Lung microvascular endothelial cell (primary cell): Measurements from ENCODE around the gene KIF3B. TPM values are rescaled to one million over a fixed set of nuclear protein-coding genes. Genes with fewer than 3 reads are reported as not detected.
"Not testable (repeated sequence)": the region's sequence is repeated elsewhere in the genome, so short reads cannot be mapped to it uniquely, and the experiment has no call there.

Source experiments
- DNase-seq, 2 donors: peaks; one replicate each; pipeline versions ENCODE4 v3.0.0 to v3.0.0-alpha.2; 2010; ENCODE audit warnings: low read depth in 2 of 2
- total RNA-seq: library from RNA; depleted of rRNA; stranded (reverse); fragments of >200 nt; gene quantifications from 2 replicates; pipeline ENCODE4 v1.2.1, GENCODE V29; 2014

KIF3B gene
- 20.7 and 22.6 TPM in 2 replicates for total RNA-seq

- peak; percentile 88 to 94 for DNase-seq
Measured at GRCh38 chr20:32277361-32278198, at the start of gene KIF3B. Gene KIF3B (plus strand): TSS chr20:32277651. CDS start chr20:32309778, 32,127 bp downstream.

- DNase-seq, result peak in 1 of 2 donors; percentile 62
Measured at GRCh38 chr20:32227744-32228688, 49.4 kb upstream of the KIF3B start.

GRCh38 chr20:32229251-32229747 is 48.2 kb upstream of the KIF3B start:
- no peak for DNase-seq

DNA sequence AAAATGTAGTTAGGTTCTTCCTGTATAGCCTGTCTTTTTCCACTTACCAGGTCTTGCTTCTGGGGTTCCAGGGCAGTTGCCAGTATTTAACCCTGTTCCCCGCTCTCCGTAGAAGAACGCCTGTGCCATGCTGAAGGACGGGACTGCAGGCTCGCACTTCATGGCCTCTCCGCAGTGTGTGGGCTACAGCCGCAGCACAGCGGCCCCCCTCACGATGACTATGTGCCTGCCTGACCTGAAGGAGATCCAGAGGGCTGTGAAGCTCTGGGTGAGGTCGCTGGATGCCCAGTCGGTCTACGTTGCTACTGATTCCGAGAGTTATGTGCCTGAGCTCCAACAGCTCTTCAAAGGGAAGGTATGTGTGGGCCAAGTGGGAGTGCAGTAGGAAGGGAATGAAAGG is 46.7 kb upstream of the KIF3B start:
- DNase-seq, result no peak

DNA sequence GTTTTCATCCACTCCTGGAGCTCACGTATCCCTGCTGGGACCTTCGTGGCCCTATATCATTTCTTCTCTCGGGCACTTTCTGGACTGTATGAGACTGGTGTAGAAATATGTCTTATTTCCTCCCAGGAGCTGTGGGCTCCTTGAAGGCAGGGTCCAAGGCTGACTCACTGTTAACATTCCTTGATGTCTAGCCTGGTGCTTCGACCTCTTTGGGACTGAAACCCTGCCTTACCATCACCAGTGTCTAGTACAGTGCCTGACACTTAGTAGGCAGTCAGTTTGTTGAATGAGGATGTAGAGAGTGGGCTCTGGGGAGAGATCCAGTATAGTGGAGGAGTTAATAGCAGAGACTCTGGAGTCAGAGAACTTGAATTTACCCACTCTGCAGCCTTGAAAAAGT is 46.2 kb upstream of the KIF3B start:
- DNase-seq, result no peak

- DNase-seq, result peak; percentile 25 to 55
Measured at GRCh38 chr20:32231847-32232246, 45.6 kb upstream of the KIF3B start.

- DNase-seq, result no peak
Measured at GRCh38 chr20:32232326-32232886, 45.0 kb upstream of the KIF3B start.

GRCh38 chr20:32233286-32233685 is 44.2 kb upstream of the KIF3B start:
- no peak for DNase-seq

DNA sequence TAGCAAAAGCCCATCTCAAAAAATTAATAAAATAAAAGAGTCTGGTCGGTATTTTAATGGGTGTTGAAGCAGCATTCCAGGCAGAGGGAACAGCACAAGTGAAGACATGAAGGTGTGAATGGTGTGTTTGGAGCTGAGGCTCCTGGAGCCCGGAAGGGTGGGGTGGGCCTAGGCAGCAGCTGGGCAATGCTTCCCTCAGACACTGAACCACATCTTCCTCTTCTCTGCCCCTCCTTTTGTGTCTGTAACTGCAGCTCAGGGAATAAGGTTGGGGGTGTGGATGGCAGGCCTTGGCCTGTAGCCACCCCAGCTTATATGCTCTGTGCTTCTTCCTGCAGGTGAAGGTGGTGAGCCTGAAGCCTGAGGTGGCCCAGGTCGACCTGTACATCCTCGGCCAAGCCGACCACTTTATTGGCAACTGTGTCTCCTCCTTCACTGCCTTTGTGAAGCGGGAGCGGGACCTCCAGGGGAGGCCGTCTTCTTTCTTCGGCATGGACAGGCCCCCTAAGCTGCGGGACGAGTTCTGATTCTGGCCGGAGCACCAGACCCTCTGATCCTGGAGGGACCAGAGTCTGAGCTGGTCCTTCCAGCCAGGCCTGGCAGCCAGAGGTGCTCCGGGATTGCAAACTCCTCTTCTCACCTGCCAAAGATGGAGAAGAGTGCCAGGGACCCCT is 43.2 kb upstream of the KIF3B start:
- DNase-seq, result no peak

DNA sequence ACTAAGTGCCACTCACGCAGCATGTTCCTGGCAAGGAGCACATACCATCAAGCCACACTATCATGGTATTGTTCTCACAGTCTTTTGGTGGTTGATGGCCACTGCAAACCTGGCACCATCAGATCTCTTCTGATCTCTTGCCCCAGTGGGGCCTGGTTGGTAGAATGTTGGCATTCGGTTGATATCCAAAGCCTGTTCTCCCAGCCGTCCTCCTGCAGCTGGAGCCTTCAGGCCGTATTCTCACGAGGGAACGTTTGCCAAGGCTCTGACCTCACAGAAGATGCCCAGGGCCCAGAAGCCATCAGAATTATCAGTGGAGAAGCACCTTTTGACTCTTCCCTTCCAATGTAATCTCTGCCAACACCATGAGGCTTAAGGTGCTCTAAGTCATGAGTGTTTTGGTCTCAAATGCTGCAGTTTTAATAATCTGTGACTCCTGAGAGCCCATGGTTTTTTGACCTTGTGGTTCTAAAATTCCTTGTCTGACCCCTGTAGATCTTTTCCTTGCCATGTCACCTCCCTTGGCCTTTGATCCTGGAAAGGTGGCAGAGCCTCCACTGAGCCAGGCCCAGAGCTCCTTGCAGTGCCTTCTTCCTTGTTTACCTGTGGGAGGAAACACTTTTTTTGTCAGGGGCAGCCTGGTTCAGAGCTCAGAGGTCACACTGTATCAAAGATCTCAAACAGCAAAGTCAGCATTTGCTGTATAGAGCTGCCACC is 42.0 kb upstream of the KIF3B start:
- no peak for DNase-seq

DNA sequence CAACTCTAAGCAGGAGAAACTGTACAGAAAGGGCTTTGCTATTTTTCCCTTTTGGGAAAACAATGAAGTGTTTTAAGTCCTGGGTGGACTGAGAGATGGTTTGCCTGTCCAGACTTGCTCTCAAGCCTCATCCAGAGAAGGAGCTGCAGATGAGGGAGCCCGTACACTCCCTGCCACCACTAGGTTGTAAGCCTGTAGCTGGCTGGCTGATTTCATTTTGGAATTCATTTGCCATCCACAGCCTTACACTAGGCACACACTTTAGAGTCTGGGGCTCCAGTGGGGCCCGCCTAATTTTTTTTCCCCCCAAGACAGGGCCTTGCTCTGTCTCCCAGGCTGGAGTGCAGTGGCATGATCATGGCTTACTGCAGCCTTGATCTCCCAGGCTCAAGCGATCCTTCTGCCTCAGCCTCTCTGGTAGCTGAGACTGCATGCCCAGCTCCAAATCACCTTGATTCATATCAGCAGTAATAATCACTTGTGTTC is 41.4 kb upstream of the KIF3B start:
- DNase-seq, result no peak

GRCh38 chr20:32236819-32237218 is 40.6 kb upstream of the KIF3B start:
- no peak for DNase-seq

- no peak for DNase-seq
Measured at GRCh38 chr20:32237419-32237818, 40.0 kb upstream of the KIF3B start.

DNA sequence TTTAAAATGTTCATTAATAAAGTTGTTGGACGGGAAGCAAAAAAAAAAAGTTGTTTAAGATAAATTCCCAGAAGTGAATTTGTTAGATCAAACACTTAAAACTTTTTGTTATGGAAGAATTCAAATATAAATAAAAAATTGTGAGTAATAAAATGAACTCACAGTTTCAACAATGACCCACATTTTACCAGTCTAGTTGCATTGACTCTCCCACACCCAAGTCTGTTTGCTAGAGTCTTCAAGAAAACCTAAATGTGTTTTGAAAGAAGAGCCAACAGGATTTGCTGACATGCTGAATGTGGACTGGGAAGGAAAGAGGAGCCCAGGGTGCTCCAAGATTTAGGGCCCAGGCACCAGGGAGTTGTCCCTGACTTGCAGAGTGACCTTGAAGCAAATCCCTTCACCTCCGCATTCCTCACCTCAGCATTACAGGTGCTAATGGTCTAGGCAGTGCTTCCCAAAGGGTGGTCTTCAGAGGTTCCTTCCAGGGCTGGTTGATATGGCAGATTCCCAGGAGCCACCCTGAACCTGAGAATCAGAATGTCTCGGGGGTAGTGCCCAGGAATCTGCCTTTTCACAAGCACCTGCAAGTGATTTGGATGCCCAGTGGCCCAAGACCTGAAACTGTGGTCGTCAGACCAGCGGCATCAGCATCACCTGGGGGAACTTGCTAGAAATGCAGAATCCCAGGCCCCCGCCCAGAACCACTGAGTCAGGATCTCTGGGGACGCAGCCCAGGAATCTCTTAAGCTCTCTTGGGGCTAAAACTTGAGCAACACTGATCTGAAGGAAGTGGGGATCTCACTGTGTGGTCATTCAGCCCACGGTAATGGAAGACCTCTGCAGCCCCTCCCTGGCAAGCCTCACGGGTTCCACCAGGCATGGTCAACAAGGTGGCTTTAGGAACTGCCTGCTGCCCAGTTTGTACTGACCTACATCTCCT is 38.7 kb upstream of the KIF3B start:
- no peak for DNase-seq

GRCh38 chr20:32240205-32240604 is 37.2 kb upstream of the KIF3B start:
- DNase-seq, result no peak

- DNase-seq, result no peak
Measured at GRCh38 chr20:32241807-32242206, 35.6 kb upstream of the KIF3B start.

GRCh38 chr20:32244150-32244823 is 33.2 kb upstream of the KIF3B start:
- no peak for DNase-seq

GRCh38 chr20:32244959-32245358 is 32.5 kb upstream of the KIF3B start:
- no peak for DNase-seq

GRCh38 chr20:32246208-32246607 is 31.2 kb upstream of the KIF3B start:
- not testable (repeated sequence) for DNase-seq
